AG10803 (cell line): ENCODE results near the gene SUPT3H.

Source experiments
- DNase-seq: peaks from one replicate; pipeline ENCODE4 v3.0.0; 2010; ENCODE audit warnings: low read depth
- H3K4me3 ChIP-seq: 2 replicates; pipeline ENCODE4 v1.5.1; 2011; ENCODE audit warnings: mild to moderate bottlenecking, low read length, control low read depth
- TF ChIP-seq, protein P1 (sequence below): conservative IDR thresholded peaks from 2 replicates; pipeline ENCODE4 v1.5.1; 2011; ENCODE audit warnings: mild to moderate bottlenecking, low read length, control low read depth, inconsistent platforms

The SUPT3H gene

DNA sequence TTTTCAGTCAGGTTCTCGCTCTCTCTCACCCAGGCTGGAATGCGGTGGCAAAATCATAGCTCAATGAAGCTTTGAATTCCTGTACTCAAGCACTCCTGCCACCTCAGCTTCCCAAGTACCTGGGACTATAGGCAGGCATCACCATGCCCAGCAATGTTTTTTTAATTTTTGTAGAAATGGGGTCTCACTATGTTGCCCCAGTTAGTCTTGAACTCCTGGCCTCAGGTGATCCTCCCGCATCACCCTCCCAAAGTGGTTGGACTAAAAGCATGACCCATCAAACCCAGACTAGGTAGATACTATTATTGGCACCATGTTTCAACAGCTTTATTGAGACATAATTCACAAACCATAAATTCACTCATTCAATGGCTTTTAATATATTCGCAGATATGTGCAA, 122.3 kb downstream of the SUPT3H start:
- no peak for DNase-seq
- H3K4me3 ChIP-seq: no peak overlapping the region
- TF ChIP-seq, protein P1, sequence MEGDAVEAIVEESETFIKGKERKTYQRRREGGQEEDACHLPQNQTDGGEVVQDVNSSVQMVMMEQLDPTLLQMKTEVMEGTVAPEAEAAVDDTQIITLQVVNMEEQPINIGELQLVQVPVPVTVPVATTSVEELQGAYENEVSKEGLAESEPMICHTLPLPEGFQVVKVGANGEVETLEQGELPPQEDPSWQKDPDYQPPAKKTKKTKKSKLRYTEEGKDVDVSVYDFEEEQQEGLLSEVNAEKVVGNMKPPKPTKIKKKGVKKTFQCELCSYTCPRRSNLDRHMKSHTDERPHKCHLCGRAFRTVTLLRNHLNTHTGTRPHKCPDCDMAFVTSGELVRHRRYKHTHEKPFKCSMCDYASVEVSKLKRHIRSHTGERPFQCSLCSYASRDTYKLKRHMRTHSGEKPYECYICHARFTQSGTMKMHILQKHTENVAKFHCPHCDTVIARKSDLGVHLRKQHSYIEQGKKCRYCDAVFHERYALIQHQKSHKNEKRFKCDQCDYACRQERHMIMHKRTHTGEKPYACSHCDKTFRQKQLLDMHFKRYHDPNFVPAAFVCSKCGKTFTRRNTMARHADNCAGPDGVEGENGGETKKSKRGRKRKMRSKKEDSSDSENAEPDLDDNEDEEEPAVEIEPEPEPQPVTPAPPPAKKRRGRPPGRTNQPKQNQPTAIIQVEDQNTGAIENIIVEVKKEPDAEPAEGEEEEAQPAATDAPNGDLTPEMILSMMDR: no peak

DNA sequence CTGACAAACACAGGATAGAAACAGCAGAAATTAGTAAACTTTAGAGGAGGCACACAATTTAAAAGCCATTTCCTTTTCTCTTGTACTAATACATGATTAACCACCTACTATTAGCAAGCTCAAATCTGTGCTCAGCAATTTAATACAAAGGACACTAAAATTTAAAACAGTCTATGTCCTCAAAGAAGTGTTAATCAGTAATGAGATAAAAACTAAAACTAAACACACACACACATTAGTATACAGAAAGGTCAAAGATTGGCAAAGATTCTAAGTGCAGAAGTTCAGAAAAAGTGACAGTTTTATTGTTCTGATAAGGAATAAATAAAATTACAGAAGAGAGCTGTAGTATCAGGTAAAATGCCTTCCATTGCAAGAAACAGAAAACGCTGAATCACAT, 123.5 kb downstream of the SUPT3H start:
- no peak for DNase-seq
- TF ChIP-seq, protein P1: no peak
- H3K4me3 ChIP-seq: no peak overlapping the region

DNA sequence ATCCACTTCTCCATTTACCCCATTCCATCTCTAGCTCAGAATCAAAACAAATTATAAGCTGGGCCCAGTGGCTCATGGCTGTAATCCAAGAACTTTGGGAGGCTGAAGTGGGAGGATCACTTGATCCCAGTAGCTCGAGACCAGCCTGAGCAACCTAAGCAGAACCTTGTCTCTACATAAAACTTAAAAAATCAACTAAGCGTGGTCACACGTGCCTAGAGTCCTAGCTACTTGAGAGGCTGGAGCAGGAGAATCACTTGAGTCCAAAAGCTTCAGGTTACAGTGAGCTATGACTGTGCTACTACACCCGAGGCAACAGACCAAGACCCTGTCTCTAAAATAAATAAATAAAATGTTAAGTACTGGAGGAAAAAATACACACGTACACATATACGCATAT, 124.3 kb downstream of the SUPT3H start:
- no peak for DNase-seq
- TF ChIP-seq, protein P1: no peak

DNA sequence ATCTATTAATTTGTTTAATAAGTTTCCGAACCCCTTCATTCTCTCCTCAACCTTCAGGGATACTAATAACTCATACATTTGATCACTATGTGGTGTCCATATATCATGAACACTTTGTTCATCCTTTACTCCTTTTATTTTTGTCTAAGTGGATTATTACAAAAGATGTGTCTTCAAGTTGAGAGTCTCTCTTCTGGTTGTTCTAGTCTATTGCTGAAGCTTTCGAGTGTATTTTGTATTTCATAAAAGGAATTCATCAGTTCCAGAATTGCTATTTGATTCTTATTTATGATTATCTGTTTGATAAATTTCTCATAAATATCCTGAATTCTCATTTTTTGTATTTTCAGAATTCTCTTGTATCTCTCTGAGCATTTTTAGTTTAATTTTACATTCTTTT, 146.1 kb downstream of the SUPT3H start:
- no peak for DNase-seq
- TF ChIP-seq, protein P1: no peak
- no peak overlapping the region for H3K4me3 ChIP-seq

More for the DNA sequence above, 124.3 kb downstream of the SUPT3H start:
- H3K4me3 ChIP-seq: no peak overlapping the region

DNA sequence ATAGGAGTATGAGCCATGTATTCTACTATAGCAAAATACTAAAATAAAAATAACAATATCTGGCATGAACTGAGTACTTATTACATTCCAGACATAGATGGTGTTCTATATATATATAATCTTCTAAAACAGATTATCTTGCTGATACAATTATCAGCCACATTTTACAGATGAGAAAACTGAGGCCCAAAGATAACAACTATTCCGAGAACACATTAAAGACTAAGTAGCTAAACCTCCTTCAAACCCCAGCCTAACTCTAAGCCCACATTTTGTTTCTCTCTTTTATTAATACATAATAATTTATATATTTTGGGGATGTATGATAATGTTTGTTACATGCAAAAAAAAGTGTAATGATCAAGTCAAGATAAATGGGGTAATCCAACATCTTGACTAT, 148.3 kb downstream of the SUPT3H start:
- H3K4me3 ChIP-seq: no peak overlapping the region
- DNase-seq: no peak
- TF ChIP-seq, protein P1: no peak

DNA sequence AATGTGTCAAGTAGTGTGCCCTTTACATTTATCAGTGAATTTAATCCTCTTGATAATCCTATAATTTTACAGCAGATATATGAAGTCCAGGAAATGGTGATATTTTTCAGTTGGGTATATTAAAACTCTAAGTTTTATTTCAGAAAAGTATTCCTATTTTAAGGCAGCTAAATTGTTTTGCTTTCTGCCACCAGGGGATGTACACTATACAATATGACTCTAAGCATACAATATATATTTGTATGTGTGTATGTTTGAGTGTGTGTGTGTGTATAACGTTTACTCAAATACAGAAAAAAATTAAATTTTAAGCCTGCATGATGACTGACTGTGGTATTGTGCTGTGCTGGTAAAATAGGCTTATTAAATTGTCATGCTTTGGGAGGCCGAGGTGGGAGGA, 151.7 kb downstream of the SUPT3H start:
- TF ChIP-seq, protein P1: no peak; the same call in 1 of the 2 replicates

DNA sequence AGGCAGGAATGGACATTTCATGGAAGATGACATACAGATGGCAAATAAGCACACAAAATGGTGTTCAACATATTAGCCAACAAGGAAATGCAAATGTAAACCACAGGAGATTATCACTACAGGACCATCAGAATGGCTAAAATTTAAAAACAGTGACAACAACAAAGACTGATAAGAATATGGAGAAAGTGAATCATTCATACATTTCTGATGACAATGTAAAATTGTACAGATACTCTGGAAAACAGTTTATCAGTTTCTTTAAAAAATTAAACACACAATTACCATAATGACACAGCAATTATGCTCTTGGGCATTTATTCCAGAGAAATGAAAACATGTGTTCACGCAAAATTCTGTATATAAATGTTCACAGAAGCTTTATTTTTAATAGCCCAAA, 155.4 kb downstream of the SUPT3H start:
- no peak for DNase-seq
- no peak overlapping the region for H3K4me3 ChIP-seq
- TF ChIP-seq, protein P1: no peak

More for the DNA sequence above, 151.7 kb downstream of the SUPT3H start:
- H3K4me3 ChIP-seq: no peak overlapping the region
- DNase-seq: no peak
